Measurements from ENCODE around the gene CNTN1.

- TF ChIP-seq POLR2A (IDR thresholded peaks at IDR 0.05; ENCODE audit: low read length) (no peak), GATA1 (IDR thresholded peaks at IDR 0.05; ENCODE audit: low read depth, low read length) (no peak)
These were observed 23.8 kb downstream of the CNTN1 start for GRCh38 chr12:40716037-40716436.
